ENCODE measurements around the gene ANKRD55.
A peak's percentile ranks its signal among the peaks of the same experiment; 100 is the strongest.

ANKRD55 gene

DNA sequence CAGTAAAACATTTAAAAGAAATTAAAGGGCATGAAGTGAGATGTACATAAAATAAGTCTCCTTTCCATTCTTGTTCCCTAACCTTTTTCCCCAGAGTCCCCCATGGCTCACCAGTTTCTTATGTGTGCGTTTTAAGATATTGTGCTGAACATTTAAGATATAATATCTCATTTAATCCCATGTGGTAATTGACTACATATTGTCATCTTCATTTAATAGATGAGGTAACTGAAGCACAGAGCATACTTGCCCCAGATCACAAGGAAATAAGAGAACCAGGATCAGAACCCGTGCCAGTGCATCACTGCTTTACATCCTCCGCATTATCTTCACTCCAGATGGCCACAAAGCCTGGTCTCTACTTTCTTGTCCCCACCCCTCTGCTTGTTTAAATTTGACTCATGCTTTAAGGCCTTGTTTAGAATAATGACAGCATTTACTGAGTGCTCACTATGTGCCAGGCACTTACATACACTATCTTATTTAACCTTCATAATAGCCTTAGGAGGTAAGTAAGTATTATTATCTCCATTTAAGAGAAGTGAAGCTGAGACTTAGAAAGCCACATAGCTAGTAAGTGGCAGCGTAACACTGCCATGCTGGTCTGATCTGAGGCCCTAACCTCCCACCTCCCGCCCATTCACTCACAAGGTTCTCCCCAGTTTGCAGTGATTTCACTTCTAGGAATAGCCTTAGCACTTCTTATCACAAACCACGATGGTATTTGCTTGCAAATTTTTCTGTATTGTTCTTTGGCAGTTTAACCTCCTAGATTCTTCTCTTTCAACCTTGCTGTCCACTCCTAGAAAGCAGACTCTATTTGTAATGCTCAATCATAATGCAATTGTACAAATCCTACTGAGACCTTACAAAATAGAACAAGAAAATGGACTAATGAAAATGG lies 160.0 kb downstream of the ANKRD55 start:
- DNase-seq, result no peak

- DNase-seq, result no peak
Measured at GRCh38 chr5:56071470-56071869, 161.7 kb downstream of the ANKRD55 start.

DNA sequence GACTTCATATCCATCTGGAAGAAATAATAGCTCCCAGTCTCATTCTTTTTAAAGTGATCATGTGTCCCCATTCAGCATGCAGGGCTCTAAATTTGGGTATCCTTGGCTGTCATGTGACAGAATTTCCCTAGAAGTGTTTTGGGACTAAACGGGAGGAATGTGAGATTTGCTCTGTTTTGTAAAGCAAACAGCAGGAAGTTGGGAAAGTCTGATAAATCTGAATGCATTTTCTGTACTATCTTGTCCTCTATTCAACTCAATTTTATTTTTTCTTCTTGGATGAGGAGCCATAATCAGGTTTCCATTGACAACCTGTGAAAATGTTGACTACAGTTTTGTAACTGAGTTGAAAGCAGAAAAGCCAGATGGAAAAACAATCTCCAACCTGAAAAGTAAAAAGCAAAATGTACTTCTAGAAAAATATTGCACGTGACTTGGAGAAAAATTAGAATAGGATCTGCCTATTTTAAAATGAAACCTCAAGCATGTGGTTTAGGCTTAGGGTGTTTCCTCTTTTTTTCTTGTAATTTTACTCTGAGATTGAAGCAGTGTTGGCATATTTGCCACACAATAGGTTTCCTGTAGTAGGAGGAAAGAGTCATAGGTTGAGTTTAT lies 162.2 kb downstream of the ANKRD55 start:
- DNase-seq, result no peak

DNA sequence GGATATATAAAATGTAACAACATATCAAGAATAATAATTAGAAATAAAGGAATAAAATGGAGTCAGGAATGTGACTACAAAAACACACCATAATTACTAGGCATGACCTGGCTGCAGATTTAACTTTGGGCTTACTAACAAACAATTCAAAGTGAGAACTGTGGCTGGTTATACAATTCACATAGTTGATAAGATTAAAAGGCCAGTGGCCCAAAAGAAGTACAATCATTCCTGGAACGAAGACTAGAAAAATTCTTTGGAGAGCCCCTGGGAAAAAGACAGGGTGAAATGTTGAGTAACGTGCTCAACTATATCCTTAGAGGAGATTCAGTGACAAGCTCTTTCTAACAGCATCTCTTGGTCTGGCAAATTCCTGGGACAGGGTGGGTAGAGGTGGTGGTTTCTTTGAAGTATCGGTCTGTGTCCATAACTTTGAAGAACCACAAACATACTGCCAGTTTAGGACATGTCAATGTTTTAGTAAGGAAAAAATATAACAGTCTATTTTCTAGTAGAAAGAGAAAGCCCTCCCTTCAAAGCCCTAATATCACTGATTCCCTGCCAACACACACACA lies 163.4 kb downstream of the ANKRD55 start:
- no peak for DNase-seq

DNA sequence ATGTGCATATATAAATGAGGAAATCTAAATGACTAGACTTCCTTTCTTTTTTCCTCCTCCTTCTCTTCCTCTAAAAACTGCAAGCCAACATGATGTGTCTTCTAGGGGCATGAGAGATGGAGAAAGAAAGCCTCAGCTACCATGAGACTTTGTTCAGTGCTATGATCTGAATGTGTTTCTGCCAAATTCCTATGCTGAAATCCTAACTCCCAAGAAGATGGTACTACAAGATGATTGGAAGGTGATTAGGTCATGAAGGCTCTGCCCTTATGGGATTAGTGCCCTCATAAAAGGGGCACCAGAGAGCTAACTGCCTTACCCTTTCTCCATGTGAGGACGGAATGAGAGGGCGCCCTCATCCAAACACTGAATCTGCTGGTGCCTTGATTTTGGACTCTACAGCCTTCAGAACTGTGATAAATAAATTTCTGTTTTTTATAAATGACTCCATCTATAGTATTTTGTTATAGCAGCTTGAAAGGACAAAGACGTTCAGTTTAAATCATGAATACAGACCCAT lies 166.1 kb downstream of the ANKRD55 start:
- DNase-seq, result no peak

GRCh38 chr5:56064984-56065383 lies 168.1 kb downstream of the ANKRD55 start:
- no peak for DNase-seq

DNA sequence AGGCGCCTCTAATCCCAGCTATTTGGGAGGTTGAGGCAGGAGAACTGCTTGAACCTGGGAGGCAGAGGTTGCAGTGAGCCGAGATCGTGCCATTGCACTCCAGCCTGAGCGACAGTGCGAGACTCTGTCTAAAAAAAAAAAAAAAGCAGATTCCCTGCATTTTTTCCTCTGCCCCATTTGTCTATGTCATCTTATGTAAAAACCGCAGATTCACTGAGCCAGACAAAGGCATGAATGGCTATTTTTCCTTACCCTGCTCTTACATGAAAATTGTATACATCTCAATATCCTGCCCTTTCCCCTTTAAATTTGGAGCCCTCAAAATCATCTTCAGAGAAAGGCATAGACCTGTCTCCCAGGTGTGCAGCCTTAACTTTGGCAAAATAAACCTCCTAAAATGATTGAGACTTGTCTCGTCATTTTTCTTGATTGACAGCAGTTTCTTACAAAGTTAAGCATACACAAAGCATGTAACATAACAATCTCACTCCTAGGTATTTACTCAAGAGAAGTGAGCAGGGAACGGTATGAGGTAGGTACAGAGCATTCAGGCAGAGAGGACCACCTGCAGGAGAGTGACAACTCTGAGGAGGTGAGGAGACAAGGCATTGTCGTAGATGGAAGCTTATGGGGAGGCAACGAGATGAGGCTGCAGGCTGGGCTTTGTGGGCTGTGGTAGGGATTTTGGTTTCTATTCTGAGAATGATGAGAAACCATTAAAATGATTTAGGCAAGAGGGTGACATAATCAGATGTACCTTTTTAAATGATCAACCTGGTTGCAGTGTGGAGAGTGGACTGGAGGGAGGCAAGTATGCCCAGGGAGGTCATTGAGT lies 172.6 kb downstream of the ANKRD55 start:
- DNase-seq, result no peak

DNA sequence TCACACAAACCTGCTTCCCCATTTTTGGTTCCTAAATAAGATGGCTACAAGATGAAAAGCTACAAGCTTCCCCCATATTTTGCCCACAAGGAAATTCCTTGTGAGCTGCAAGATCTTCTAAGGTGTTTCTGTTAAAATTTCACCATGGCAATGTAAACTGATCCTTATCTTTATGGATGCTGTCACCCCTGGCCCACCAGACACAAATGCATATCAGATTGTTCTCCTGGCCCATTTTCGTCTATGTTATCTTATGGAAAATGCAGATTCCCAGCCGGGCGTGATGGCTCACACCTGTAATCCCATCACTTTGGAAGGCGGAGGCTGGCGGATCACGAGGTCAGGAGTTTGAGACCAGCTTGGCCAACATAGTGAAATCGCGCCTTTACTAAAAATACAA lies 173.3 kb downstream of the ANKRD55 start:
- no peak for DNase-seq

DNA sequence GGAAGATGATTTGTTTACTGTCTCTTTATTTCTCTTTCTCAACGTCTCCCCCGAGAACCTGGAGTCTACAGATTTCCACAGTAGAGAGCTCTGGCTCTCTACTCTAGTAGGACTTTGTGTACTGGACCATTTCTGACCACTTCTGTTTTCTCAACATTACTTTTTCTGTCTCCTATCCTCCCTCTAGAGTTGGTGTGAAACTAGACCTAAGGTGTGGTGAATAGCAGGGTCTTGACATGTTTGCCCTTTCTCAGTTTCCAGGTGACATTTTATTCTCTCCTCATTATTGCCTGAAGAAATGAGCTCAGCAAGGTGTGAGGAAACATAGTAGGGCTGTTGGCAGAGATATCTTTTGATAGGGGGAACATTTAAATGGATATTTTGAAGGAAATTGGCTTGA lies 176.3 kb downstream of the ANKRD55 start:
- DNase-seq, result no peak

DNA sequence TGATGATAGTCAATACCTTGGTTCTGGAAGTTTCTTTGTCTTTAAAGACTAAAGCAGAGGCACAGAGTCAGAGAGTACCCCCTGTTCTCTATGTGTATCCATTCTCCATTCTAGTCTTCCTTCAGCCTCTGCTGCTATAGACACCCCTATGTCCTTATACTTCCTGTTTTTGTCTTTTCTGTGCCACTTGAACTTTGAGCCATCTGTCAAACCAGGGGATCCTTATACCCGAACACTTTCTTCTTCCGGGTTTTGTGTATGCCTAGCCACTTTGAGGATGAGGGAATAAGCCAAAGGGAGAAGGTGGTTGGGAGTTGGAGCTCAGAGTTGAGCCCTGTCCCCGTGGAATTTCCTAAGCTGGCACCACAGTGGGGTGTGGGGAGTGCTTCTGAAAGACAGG lies 177.3 kb downstream of the ANKRD55 start:
- no peak for DNase-seq

GRCh38 chr5:56055287-56055686 lies 177.8 kb downstream of the ANKRD55 start:
- DNase-seq, result no peak

GRCh38 chr5:56054666-56055065 lies 178.5 kb downstream of the ANKRD55 start:
- DNase-seq, result peak; percentile 31

GRCh38 chr5:56053363-56053762 lies 179.8 kb downstream of the ANKRD55 start:
- no peak for DNase-seq

GRCh38 chr5:56052735-56053134 lies 180.4 kb downstream of the ANKRD55 start:
- DNase-seq, result peak; percentile 44

- DNase-seq, result no peak
Measured at GRCh38 chr5:56050551-56051255, 182.4 kb downstream of the ANKRD55 start.
